T-cell (primary cell): ENCODE data around the gene DDX10. TPM values are rescaled to one million over a fixed set of nuclear protein-coding genes. Genes with fewer than 3 reads are reported as not detected.

Experiments
- ATAC-seq, 4 experiments: fragments of 200-7000 bp in 3 of 4; fragments of 150-1000 bp in 1 of 4; cut with Tn5 transposase; replicated peaks in 1 of 4; 1 replicate in 3 of 4; 2 replicates in 1 of 4; pipeline ENCODE4 v1.10.0; 2021; ENCODE audit warnings: moderate library complexity in 3 of 4, mild to moderate bottlenecking in 2 of 4, moderate number of reproducible peaks in 1 of 4
- CTCF ChIA-PET, 2 donors: fragments of 300-600 bp; sonication (Branson Sonifier 250); formaldehyde crosslinking; loops; one replicate each; lab custom pipeline; 2022; ENCODE audit warnings: antibody characterized with exemption in 2 of 2; lab: Charles Lee
- POLR2A ChIA-PET, 2 donors: fragments of 300-600 bp; sonication (Branson Sonifier 250); formaldehyde crosslinking; loops; one replicate each; lab custom pipeline; 2022; ENCODE audit warnings: antibody characterized with exemption in 2 of 2; lab: Charles Lee
- DNase-seq, 35 experiments: peaks; one replicate each; pipeline versions ENCODE4 v3.0.0 to v3.0.0-alpha.2; 2013 to 2023
- H3K27ac ChIP-seq: one replicate; pipeline ENCODE4 v1.5.1; 2013; ENCODE audit warnings: low read length
- H3K27me3 ChIP-seq, 2 experiments: replicated peaks in 1 of 2; 1 replicate in 1 of 2; 2 replicates in 1 of 2; pipeline versions ENCODE4 v1.6.1 to v1.7.0; 2013; ENCODE audit warnings: low read length in 1 of 2, mixed read lengths in 1 of 2; ENCODE audit not compliant: control insufficient read depth in 2 of 2, insufficient read depth in 2 of 2; ENCODE audit errors: extremely low read depth in 1 of 2
- H3K36me3 ChIP-seq, 2 donors: 1 replicate in 1 of 2; 2 replicates in 1 of 2; pipeline versions ENCODE4 v1.6.1 to v1.7.0; 2013; ENCODE audit warnings: low read length in 1 of 2; ENCODE audit not compliant: control insufficient read depth in 2 of 2, insufficient read depth in 1 of 2; ENCODE audit errors: extremely low read depth in 1 of 2
- H3K4me1 ChIP-seq, 2 experiments: 1 replicate in 1 of 2; 2 replicates in 1 of 2; pipeline versions ENCODE4 v1.6.1 to v1.7.0; 2013; ENCODE audit warnings: low read length in 2 of 2, mixed read lengths in 1 of 2; ENCODE audit not compliant: insufficient read depth in 2 of 2, control insufficient read depth in 1 of 2; ENCODE audit errors: extremely low read depth in 1 of 2
- H3K4me3 ChIP-seq, 2 donors: 1 replicate in 1 of 2; 2 replicates in 1 of 2; pipeline versions ENCODE4 v1.5.1 to v1.7.0; 2013; ENCODE audit warnings: mild to moderate bottlenecking in 2 of 2, low read length in 1 of 2, moderate library complexity in 1 of 2; ENCODE audit not compliant: control insufficient read depth in 1 of 2; ENCODE audit errors: extremely low read depth in 1 of 2
- H3K9me3 ChIP-seq: 2 replicates; pipeline ENCODE4 v1.7.0; 2013
- H3K27ac Mint-ChIP-seq, 2 donors: one replicate each; pipeline ENCODE4 v1.8.0; 2020 to 2021; ENCODE audit warnings: mild to moderate bottlenecking in 2 of 2, mixed read lengths in 2 of 2
- H3K27me3 Mint-ChIP-seq, 2 donors: one replicate each; pipeline ENCODE4 v1.8.0; 2021 to 2022; ENCODE audit warnings: mixed read lengths in 2 of 2
- H3K36me3 Mint-ChIP-seq: one replicate; pipeline ENCODE4 v1.8.0; 2021; ENCODE audit warnings: mixed read lengths
- H3K4me1 Mint-ChIP-seq, 3 donors: one replicate each; pipeline ENCODE4 v1.8.0; 2020 to 2022; ENCODE audit warnings: mixed read lengths in 3 of 3, mild to moderate bottlenecking in 1 of 3
- H3K4me3 Mint-ChIP-seq, 3 donors: one replicate each; pipeline ENCODE4 v1.8.0; 2020 to 2022; ENCODE audit warnings: mild to moderate bottlenecking in 3 of 3, mixed read lengths in 3 of 3, moderate library complexity in 3 of 3
- H3K9me3 Mint-ChIP-seq, 3 donors: one replicate each; pipeline ENCODE4 v1.8.0; 2020 to 2022; ENCODE audit warnings: mixed read lengths in 3 of 3
- WGBS: methylation state at CpG from one replicate; pipeline ENCODE4 v1.1.5; 2013; ENCODE audit warnings: missing lambda C conversion rate; ENCODE audit not compliant: insufficient coverage; 5-methylcytosine and 5-hydroxymethylcytosine counted together
- total RNA-seq, 35 experiments: library from RNA in 6 of 35; stranded (reverse) in 6 of 35; fragments of 120-200 nt in 1 of 35; gene quantifications; one replicate each; pipeline versions ENCODE4 v1.2.1 to v1.2.4 and lab custom pipeline; 2013 to 2026

The DDX10 gene
- total RNA-seq, 5 donors from 2014 or later (not counting 1 experiment from before 2014, with no cell fraction given) = 23.5 to 30.0 (median 27.0) TPM

DNA sequence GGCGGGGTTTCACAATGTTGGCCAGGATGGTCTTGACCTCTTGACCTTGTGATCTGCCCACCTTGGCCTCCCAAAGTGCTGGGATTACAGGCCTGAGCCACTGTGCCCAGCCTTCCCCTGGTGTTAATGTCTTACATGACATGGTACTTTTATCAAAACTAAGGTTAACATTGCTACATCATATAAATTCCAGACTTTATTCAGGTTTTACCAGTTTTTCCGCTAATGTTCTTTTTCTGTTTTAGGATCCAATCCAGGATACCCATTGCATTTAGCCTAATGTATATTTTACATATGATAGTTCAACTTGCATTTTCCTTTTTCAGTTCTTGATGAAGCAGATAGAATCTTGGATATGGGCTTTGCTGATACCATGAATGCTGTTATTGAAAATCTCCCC, 14.2 kb downstream of the DDX10 start:
- H3K9me3 Mint-ChIP-seq = no peaks in the 10 kb centered on the region
- ChIA-PET CTCF (no interaction called here), POLR2A (no interaction called here)
- Histone ChIP-seq H3K4me1 (no peaks in the 10 kb centered on the region), H3K27me3 (no peaks in the 10 kb centered on the region), H3K36me3 (peaks cover 9 to 40% of the 10 kb centered on the region in 2 donors), H3K27ac (no peak overlapping the region), H3K4me3 (no peak overlapping the region), H3K9me3 (no peaks in the 10 kb centered on the region)
- H3K27ac Mint-ChIP-seq = no peak overlapping the region
- H3K4me1 Mint-ChIP-seq = peaks cover 12 to 16% (median 15%) of the 10 kb centered on the region in 3 donors
- ATAC-seq (no peak), DNase-seq (no peak)
- H3K36me3 Mint-ChIP-seq = peaks cover 57% of the 10 kb centered on the region
- no peaks in the 10 kb centered on the region for H3K27me3 Mint-ChIP-seq
- 100% methylated on average over 1 of the region's 2 CpGs for WGBS
- H3K4me3 Mint-ChIP-seq = no peak overlapping the region

DNA sequence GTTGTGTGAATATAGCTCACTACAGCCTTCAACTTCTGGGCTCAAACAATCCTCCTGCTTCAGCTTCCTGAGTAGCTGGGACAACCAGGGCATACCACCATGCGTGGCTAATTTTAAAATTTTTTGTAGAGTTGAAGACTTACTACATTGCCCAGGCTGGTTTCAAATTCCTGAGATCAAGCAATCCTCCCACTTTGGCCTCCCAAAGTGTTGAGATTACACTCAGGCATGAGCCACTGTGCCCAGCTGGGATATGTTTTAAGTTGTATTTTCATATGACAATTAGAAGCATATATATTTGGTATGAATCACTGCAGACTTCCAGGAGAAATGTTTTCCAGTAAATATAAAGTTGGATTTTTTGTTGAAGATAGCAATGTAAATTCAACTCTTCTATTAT, 15.4 kb downstream of the DDX10 start:
- ChIA-PET POLR2A (interaction anchor here in 1 of 2 donors (0.6 kb wide), 1 partner anchor 571 kb away, joined by 3 read pairs; no protein-coding TSS in a partner anchor), CTCF (no interaction called here)
- DNase-seq (no peak), ATAC-seq (no peak)
- H3K9me3 Mint-ChIP-seq = no peaks in the 10 kb centered on the region
- H3K27me3 ChIP-seq = no peaks in the 10 kb centered on the region
- no peak overlapping the region for H3K4me3 ChIP-seq
- peaks cover 9 to 37% of the 10 kb centered on the region in 2 donors for H3K36me3 ChIP-seq
- H3K36me3 Mint-ChIP-seq = peaks cover 53% of the 10 kb centered on the region
- WGBS = no CpG with 5 or more reads among the region's 1 CpG
- no peak overlapping the region for H3K4me3 Mint-ChIP-seq
- H3K9me3 ChIP-seq = no peaks in the 10 kb centered on the region
- H3K27ac ChIP-seq = no peak overlapping the region
- no peaks in the 10 kb centered on the region for H3K27me3 Mint-ChIP-seq
- H3K4me1 ChIP-seq = no peaks in the 10 kb centered on the region
- no peak overlapping the region for H3K27ac Mint-ChIP-seq
- H3K4me1 Mint-ChIP-seq = peaks cover 10 to 16% (median 15%) of the 10 kb centered on the region in 3 donors

DNA sequence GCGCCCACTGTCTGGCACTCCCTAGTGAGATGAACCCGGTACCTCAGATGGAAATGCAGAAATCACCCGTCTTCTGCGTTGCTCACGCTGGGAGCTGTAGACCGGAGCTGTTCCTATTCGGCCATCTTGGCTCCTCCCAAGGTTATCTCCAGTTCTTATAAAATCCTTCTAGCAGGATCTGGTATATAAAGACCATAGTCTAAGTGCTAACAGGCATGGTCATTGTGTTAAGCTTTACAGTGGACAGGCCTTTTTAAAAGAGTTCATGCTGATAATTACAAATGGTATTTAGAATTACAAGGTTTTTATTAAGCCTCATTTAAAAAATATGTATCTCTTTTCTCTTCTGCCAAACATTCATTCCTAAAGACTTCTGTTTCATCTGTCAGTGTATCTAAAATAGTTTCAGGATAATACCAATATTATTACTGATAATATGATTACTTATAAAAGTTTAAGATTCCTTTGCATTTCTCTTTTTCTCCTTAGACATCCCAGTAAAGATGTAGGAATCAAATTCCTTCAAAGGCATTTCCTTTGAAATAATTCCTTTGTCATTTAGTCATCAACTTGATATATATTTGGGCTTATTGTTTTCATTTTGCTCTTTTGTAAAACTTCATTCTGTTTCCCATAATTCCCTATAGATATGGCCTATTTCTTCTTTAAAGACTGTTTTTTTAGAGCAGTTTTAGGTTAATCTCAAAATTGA, 20.7 kb downstream of the DDX10 start:
- Mint-ChIP-seq H3K27me3 (no peaks in the 10 kb centered on the region), H3K4me3 (no peak overlapping the region), H3K4me1 (peaks cover 10 to 16% (median 12%) of the 10 kb centered on the region in 3 donors), H3K27ac (no peak overlapping the region), H3K36me3 (peaks cover 62% of the 10 kb centered on the region), H3K9me3 (no peaks in the 10 kb centered on the region)
- DNase-seq (no peak), ATAC-seq (no peak)
- Histone ChIP-seq H3K27me3 (no peaks in the 10 kb centered on the region), H3K4me1 (no peaks in the 10 kb centered on the region), H3K36me3 (peaks cover 10 to 30% of the 10 kb centered on the region in 2 donors), H3K27ac (no peak overlapping the region), H3K9me3 (no peaks in the 10 kb centered on the region), H3K4me3 (no peak overlapping the region)
- WGBS = no CpG with 5 or more reads among the region's 7 CpGs
- ChIA-PET POLR2A (no interaction called here), CTCF (no interaction called here)

- DNase-seq (no peak), ATAC-seq (no peak)
- Histone ChIP-seq H3K27me3 (no peaks in the 10 kb centered on the region), H3K36me3 (peaks cover 10 to 54% of the 10 kb centered on the region in 2 donors), H3K27ac (no peak overlapping the region), H3K9me3 (no peaks in the 10 kb centered on the region), H3K4me3 (no peak overlapping the region), H3K4me1 (no peaks in the 10 kb centered on the region)
- Mint-ChIP-seq H3K4me1 (no peaks in the 10 kb centered on the region), H3K9me3 (no peaks in the 10 kb centered on the region), H3K36me3 (peaks cover 60% of the 10 kb centered on the region), H3K4me3 (no peak overlapping the region), H3K27me3 (no peaks in the 10 kb centered on the region), H3K27ac (no peak overlapping the region)
- ChIA-PET CTCF (no interaction called here), POLR2A (no interaction called here)
- no CpG with 5 or more reads among the region's 2 CpGs for WGBS
Measured at GRCh38 chr11:108693852-108694251, 29.0 kb downstream of the DDX10 start.

DNA sequence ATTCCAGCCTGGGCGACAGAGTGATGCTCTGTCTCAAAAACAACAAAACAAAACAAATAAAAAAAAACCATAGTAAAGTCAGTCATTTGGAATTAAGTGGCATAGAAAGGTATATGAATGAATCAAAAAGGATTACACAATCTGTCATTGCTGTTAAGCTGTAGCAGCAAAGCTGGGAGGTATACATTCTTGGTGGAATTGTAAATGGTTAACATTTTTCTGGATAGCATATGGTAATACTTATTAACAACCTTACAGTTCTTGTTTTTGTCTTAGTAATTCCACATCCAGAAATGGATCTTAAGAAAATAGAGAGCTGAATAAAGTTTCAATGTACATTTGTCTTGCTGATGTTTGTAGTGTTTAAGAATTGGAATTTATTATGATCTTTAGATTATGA, 30.0 kb downstream of the DDX10 start:
- ChIA-PET CTCF (interaction anchor here in 1 of 2 donors (0.5 kb wide), 1 partner anchor 194 kb away, joined by 3 read pairs; no protein-coding TSS in a partner anchor), POLR2A (no interaction called here)
- no peaks in the 10 kb centered on the region for H3K4me1 Mint-ChIP-seq
- Histone ChIP-seq H3K36me3 (peaks cover 7 to 46% of the 10 kb centered on the region in 2 donors), H3K9me3 (no peaks in the 10 kb centered on the region), H3K27me3 (no peaks in the 10 kb centered on the region), H3K4me3 (no peak overlapping the region), H3K4me1 (no peaks in the 10 kb centered on the region), H3K27ac (no peak overlapping the region)
- DNase-seq (no peak), ATAC-seq (no peak)
- no peaks in the 10 kb centered on the region for H3K9me3 Mint-ChIP-seq
- peaks cover 57% of the 10 kb centered on the region for H3K36me3 Mint-ChIP-seq
- H3K4me3 Mint-ChIP-seq = no peak overlapping the region
- WGBS = no CpG with 5 or more reads among the region's 1 CpG
- no peak overlapping the region for H3K27ac Mint-ChIP-seq
- no peaks in the 10 kb centered on the region for H3K27me3 Mint-ChIP-seq

GRCh38 chr11:108697872-108698473, 33.1 kb downstream of the DDX10 start:
- peaks cover 56% of the 10 kb centered on the region for H3K36me3 Mint-ChIP-seq
- no peaks in the 10 kb centered on the region for H3K9me3 ChIP-seq
- POLR2A ChIA-PET = interaction anchor here in 1 of 2 donors (0.6 kb wide), 1 partner anchor 904 kb away, joined by 3 read pairs; no protein-coding TSS in a partner anchor

More at GRCh38 chr11:108697872-108698473, 33.1 kb downstream of the DDX10 start:
- ATAC-seq (peak in 1 of 4 experiments; percentile 63), DNase-seq (peak in 23 of 35 experiments; percentile 0 to 52 (median 13))
- H3K4me3 Mint-ChIP-seq = no peak overlapping the region
- H3K9me3 Mint-ChIP-seq = no peaks in the 10 kb centered on the region
- Histone ChIP-seq H3K4me3 (no peak overlapping the region), H3K4me1 (no peaks in the 10 kb centered on the region), H3K36me3 (peaks cover 0 to 26% of the 10 kb centered on the region in 2 donors), H3K27ac (no peak overlapping the region), H3K27me3 (no peaks in the 10 kb centered on the region)
- H3K4me1 Mint-ChIP-seq = no peaks in the 10 kb centered on the region
- H3K27ac Mint-ChIP-seq = no peak overlapping the region
- no peaks in the 10 kb centered on the region for H3K27me3 Mint-ChIP-seq
- WGBS = 92% methylated on average over 2 of the region's 3 CpGs
- CTCF ChIA-PET = interaction anchor here (0.6 to 2.0 kb wide), 4 partner anchors 36 to 1606 kb away, joined by 4 to 8 read pairs (median 4); no protein-coding TSS in a partner anchor
